ENCODE data around the gene MICB. TPM values are rescaled to one million over a fixed set of nuclear protein-coding genes. Genes with fewer than 3 reads are reported as not detected.
"Not testable (repeated sequence)": the region's sequence is repeated elsewhere in the genome, so short reads cannot be mapped to it uniquely, and the experiment has no call there.

The MICB gene
- total RNA-seq, 1 donor from 2014 or later = 2.1 TPM

DNA sequence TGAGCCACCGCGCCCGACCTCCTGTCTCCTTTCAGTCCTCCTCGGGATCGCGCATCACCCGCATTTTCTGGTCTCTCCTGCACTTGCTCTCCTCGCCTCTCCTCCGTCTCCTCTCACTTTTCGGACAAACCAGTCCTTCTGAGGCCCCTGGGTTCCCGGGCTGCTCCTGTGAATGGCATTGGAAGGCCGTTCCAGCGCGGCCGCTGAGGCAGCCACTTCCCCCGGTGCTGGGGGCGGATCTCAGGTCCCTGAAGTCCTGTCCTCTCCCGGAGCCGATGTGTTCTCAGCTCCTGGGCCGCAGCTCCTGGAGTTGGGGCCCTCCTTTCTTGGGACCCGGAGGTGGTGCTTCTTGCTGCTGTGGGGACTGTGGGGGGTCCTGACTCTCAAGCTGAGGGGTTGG is 803 bp downstream of the MICB start:
- DNase-seq (ENCODE audit: low read depth) = no peak

DNA sequence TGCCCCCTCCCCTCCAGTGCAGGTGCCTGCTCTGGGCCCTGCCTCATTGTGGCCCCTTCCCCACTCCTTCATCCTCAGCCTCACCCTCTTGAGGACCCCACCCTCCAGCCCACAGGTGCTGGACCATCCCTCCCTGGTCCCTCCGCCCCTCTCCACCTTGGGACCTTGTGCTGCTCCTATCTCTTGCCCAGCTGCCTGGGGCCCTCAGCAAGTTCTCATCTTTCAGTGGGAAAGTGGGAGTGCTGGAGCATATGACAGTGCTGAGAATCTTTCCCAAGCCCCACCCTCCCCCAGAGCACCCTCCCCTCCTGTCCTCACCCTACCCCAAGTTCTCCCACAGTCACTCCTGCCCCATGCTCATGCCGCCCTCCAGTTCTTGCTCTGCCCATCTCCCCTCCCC is 1.7 kb downstream of the MICB start:
- DNase-seq (ENCODE audit: low read depth) = peak; percentile 38

DNA sequence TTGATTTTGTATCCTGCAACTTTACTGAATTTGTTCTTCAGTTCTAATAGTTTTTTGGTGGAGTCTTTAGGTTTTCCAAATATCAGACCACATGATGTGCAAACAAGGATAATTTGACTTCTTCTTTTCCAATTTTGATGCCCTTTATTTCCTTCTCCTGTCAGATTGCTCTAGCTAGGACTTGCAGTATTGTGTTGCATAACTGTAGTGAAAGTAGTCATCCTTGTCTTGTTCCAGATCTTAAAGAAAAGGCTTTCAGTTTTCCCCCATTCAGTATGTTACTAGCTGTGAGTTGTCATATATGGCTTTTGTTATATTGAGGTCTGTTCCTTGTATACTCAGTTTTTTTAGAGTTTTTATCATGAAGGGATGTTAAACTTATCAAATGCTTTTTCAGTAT is 4.6 kb downstream of the MICB start:
- no peak for DNase-seq (ENCODE audit: low read depth)

DNA sequence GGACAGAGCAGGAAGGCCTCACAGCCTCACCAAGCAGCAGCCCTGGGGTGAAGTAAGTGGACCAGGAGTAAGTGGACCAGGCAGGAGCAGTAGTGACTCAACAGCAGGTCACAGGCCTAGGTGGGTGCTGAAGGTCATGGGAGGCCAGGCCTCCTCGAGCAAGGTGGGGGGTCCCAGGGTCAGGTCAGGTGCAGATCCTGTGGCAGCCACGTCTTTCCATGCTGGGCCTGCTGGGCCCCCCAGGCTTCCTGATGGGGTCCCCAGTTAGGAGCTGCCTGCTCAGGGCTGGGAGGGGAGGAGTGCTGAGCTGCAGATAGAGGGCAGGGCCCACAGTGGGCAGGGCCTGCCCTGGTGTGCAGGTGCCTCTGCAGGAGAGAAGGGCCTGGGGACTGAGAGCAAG is 11.1 kb downstream of the MICB start:
- DNase-seq (ENCODE audit: low read depth) = not testable (repeated sequence)

DNA sequence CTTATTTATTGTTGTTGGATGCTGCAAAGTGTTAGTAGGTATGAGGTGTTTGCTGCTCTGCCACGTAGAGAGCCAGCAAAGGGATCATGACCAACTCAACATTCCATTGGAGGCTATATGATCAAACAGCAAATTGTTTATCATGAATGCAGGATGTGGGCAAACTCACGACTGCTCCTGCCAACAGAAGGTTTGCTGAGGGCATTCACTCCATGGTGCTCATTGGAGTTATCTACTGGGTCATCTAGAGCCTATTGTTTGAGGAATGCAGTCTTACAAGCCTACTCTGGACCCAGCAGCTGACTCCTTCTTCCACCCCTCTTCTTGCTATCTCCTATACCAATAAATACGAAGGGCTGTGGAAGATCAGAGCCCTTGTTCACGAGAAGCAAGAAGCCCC is 12.1 kb downstream of the MICB start:
- DNase-seq (ENCODE audit: low read depth) = no peak

DNA sequence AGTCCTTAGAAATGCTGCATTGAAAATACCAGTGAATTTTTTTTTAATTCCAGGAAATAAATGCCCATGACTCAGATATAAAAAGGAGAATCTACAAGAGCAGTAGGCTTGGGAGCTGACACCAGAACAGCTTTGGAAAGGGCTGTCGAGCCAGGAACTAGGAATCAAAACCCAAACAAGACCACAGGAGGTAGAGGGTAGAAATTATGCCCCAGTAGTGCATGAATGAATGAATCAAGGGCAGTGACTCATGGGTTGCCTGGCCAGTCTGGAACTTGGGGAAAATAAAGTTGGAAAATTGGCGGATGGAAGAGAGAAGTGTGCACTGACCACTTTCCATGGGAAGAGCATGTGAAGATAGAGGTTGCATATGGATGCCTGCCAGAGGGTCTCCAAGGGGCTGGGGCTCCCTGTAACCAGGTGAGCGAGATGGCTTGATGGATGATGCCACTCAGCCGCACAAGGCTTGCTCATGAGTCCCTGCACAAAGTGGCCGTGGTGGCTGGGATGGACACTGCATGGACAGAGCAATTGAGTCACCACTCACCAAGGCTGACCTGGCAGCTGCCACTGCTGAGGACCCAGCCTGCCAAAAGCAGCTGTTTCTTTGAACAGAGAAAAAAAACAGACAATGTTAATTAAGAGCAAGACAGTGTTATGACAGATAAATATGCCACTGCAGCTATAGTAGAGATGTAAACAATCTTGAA is 15.7 kb downstream of the MICB start:
- peak; percentile 81 for DNase-seq (ENCODE audit: low read depth)

DNA sequence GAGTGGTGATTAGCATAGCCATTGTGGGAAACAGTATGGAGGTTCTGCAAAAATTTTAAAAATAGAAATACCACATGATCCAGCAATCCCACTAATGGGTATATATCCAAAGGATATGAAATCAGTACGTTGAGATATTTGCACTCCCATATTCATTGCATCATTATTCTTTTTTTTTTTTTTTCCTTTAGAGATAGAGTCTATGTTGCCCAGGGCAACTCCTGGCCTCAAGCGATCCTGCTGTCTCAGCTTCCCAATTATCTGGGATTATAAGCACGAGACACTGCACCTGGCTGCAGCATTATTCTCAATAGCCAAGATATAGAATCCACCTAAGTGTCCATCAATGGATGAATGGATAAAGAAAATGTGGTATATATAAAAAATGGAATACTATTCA is 23.9 kb downstream of the MICB start:
- no peak for DNase-seq (ENCODE audit: low read depth)

DNA sequence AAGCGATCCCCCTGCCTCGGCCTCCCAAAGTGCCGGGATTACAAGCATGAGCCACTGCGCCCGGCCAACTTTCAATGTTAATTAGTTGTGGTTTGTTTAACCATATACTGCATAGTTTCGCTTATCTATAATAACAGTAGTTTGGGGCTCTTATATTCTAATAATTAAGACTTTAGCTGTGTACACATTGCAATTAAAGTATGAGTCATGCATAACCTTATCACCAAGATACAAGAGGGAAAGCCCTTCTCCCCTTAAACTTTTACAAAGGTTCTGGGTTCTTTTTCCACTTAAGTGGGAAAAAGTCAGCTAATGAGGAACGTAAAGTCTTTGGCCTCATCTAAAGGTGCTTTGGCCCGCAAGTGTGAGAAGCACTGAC is 27.6 kb downstream of the MICB start:
- no peak for DNase-seq (ENCODE audit: low read depth)

DNA sequence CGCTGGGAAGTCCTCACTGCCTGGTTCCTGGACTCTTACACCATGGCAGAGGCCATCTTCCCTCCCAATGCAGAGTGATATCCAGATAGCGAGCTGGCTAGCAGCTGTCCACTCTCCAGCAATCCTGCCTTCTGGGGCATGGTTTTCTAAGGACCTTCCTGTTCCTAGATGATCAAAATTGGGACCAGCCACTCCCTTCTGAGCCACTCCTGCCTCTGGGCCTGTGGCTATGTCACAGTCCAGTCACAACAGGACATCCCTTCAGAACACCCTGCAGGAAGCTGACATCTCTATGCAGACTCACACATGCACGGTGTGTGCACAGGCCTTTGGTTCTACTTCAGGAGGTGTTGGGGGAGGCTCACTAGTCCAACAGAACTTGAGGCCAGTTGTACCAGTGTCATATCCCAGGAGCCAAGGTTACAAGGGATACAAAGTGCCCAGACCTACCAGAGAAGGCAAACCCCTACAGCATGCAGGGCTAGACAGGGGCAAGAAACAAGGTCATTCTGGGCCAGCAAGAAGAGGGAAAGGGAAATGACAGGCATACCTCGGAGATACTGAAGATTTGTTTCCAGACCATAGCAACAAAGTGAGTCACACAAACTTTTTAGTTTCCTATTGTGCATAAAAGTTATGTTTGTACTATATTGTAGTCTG is 28.1 kb downstream of the MICB start:
- peak; percentile 46 for DNase-seq (ENCODE audit: low read depth)

DNA sequence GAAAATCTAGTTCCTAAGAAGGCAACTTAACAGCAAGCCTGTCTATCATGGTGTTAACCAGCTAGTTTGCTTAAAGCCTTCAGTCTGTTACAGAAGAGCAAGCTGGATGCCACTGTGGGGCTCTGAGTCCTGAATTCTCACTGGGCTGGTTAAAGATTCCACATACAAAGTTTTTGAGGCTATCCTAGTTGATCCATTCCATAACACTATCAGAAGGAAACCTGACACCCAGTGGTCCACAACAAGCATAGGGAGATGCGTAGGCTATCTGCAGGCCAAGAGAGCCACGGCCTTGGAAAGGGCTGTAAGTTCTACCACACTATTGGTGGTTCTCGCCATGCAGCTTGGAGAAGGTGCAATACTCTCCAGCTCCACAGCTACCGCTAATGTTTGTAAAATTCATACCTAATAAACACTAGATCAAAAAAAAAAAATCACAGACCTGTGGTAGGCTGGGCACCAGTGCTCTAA is 30.4 kb downstream of the MICB start:
- DNase-seq (ENCODE audit: low read depth) = no peak

DNA sequence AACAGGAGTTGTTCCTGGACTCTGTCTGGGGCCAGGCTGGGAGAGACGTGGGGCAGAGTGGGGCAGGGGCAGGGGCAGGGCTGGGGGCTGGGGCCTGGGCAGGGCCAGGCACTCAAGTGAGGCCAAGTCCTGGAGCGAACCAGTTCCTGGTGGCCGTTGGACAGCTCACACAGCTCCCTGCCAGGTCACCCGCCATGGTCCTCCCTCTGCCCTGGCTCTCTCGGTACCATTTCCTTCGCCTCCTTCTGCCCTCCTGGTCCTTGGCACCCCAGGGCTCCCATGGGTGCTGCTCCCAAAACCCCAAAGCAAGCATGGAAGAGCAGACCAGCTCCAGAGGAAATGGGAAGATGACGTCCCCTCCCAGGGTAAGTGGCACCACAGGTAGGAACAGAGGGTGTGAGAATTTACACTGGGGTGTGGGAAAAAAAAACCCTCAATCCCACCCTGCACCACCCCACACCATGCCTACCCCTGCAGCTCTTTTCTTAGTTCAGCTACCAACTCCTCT is 30.9 kb downstream of the MICB start, which contains the start of gene MCCD1:
TSS of gene MCCD1 (plus strand) at position 142 of the 508 bp plus-strand sequence. CDS start at position 195, 53 bp downstream.
- DNase-seq (ENCODE audit: low read depth) = no peak

DNA sequence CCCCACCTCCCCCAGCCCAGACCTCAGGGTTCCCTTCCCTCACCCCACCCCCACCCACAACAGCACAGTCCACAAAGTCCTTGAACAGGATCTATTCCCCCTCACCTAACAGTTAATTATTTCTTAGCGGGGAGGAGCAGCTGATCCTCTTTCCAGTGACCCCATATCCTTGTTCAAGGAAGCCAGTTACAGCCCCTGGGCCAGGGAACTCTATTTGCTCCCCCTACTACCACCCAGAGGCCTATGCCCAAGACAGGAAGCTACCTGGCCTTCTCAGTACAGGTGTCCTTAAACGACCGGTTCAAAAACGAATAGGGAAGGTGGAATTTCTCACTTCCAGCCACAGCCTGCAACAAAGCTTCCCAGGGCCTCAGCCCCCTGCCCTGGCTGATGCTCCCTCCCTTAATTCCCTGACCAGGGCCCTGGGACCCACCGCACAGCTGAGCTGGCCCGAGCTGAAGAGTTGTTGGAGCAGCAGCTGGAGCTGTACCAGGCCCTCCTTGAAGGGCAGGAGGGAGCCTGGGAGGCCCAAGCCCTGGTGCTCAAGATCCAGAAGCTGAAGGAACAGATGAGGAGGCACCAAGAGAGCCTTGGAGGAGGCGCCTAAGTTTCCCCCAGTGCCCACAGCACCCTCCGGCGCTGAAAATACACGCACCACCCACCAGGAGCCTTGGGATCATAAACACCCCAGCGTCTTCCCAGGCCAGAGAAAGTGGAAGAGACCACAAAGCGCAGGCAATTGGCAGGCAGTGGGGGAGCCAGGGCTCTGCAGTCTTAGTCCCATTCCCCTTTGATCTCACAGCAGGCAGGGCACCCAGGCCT is 31.6 kb downstream of the MICB start:
- no peak for DNase-seq (ENCODE audit: low read depth)

DNA sequence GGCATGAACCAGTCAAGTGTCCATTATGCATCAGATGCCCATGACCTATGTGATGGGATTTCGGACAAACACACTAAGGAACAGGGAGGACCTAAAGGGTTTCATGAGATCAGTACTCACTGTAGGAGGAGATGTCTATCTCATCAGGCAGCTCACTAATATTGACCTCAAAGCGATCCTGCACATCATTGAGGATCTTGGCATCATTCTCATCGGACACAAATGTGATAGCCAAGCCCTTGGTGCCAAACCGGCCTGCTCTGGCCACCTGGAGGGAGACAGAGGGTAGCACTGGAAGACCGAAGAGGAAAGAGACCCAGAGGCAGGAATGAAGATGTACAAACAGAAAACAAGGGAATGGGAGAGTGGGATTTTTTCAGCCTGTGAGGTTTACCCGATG is 32.7 kb downstream of the MICB start:
- DNase-seq (ENCODE audit: low read depth) = no peak

DNA sequence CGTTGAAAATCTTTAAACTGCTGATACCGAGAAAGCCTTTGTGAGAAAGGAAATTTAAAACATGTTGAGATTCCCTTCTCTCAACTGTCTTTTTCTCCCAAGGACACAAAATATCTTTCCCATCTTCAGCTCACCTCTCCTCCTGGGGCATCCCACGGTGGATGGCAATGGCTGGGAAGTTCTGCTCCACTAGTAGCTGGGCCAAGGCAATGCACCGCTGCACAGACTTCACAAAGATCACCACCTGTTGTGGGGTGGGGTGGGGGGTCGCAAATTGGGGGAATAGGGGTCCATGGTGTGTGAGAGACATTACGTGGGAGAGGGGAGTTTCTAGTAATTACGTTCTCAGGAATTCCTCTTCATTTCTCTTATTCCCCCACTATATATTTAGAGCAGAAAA is 33.2 kb downstream of the MICB start:
- no peak for DNase-seq (ENCODE audit: low read depth)

DNA sequence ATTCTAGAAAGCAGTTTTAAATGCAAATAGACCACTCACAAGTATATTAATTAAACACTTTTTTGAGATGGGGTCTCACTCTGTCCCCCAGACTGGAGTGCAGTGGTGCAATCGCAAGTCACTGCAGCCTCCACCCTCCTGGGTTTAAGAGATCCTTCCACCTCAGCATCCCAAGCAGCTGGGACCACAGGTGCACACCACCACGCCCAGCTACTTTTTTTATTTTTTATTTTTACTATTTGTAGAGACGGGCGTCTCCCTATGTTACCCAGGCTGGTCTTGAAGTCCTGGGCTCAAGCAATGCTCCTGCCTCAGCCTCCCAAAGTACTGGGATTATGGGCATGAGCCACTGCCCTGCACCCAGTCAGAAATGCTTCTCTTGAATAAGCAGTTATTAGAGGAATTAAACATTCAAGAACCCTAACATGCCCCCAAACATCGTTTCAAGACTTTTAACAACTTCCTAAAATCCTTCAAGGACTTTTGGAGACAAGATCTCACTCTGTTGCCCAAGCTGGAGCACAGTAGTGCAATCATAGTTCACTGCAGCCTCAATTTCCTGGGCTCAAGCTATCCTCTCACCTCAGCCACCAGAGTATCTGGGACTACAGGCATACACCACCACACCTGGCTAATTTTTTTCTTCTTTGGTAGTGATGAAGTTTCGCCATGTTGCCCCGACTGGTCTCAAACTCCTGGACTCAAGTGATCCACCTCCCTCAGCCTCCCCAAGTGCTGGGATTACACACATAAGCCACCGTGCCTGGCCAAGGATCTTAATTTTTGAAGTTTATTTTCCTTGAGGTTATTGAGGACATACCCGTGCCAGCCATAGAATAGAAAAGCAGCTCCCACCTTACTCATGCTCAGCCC is 34.1 kb downstream of the MICB start:
- DNase-seq (ENCODE audit: low read depth) = no peak

DNA sequence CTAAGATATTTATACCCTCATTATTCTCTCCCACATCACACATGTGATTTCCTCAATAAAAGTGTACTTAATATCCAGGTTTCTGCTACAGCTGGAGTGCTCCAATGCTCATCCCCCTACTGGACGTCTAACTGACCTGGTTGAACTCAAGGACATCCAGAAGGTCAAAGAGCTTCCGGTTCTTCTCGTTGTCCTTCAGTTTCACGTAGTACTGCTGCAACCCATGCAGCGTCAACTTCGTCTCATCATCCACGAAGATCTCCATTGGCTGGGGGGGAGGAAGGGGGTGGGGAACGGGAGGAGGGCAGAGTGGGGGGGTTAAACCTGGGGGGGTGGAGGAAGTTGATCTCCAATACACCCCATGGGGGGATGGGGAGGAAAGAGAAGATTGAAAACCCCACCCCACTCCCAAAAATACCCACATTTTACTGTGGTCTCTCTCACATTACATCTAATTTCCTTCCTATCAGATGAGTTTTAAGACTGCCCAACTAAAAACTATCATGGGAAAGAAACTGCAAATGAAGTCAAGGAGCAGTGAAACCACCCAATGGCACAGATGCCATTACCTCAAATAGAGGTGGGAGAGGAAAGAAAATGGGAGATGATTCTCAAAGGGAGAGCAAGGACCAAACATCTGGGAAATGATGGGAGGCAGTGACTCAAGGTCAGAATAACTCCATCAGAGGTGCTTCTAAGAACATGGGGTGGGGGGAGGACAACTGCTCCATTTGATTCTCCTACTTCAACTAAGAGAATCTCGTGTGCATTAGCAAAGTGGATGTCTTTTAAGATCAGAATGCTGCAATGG is 34.9 kb downstream of the MICB start:
- DNase-seq (ENCODE audit: low read depth) = no peak

DNA sequence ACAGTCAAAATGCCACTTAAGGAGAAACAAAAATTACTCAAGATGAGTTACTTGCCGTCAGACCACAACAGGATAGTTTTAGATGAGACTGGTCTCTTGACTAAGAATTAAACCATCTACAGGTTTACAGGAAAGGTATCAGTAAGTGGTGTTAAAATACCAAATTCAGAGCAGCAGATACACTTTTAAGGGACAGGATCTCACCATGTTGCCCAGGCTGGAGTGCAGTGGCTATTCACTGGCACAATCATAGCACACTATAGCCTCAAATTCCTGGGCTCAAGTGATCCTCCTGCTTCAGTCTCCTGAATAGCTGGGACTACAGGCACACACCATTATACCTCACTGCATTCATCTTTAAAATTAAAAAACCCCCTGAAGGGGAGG is 35.5 kb downstream of the MICB start:
- no peak for DNase-seq (ENCODE audit: low read depth)

DNA sequence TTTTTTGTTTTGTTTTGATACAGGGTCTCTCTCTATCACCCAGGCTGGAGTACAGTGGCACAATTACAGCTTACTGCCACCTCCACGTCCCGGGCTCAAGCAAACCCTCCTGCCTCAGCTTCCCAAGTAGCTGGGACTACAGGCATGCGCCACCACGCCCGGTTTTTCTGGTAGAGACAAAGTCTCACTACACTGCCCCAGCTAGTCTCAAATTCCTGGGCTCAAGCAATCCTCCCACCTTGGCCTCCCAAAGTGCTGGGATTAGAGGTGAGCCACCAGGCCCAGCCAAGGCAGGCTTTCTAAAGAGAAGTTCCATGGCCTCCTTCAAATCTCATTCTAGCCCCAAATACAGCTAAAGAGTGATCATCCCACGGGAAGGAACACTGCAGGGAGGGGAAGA is 36.1 kb downstream of the MICB start:
- DNase-seq (ENCODE audit: low read depth) = no peak

DNA sequence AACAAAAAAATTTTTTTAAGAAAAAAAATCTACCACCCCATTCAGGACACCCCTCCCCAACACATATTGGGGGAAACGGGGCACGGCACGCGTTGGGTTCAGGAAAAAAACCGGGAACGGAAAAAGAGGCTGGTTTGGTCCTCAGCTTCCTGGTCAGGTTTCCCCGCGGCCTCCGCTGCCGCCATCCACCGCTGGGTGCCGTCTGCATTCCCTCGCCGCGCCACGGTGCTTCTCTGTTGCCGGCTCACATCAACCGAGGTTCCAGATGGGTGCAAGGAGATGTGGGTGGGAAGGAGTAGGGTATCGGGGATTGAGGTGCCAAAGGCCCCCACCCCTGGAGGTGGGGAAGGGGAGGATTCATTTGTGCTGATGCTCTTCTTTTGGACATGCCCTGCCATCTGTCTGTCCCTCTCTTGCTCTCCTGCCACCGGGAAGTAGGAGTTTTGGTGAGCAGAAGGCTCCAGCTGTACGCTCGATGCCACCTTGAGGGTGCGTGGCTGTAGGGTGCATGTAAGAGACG is 36.6 kb downstream of the MICB start:
- no peak for DNase-seq (ENCODE audit: low read depth)
